Measurements from ENCODE around the gene PCBP3. TPM values are rescaled to one million over a fixed set of nuclear protein-coding genes. Genes with fewer than 3 reads are reported as not detected.

The PCBP3 gene
- total and polyA plus RNA-seq, 2 of the 8 experiments (the other 6 are each of a cell fraction or from before 2014, with no cell fraction given) = 3.5 to 6.3 TPM

DNA sequence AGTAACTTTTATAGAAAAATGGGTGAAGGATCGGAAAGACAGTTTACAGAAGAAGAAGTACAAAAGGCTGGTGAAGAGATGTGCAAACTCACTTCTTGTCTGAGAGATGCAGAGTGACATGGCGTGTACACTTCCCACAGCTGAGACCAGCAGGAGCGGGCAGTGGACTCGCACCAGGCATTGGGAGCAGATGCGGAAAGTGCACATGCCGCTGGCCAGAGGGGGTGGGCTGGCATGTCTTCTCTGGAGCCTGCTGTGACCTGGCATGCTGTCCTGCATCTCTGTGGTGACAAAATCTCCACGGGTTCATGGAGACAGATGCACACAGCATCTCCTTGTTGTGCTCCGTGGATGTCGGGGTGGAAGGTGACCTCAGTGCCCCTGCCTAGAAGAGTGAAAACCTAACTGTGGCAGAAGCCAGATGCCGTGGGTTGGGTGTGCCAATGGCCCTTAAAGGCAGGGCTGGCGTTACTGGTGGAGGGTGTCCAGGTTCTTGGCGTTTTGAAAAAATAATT, 209.4 kb downstream of the PCBP3 start (continued):
- TF ChIP-seq, protein P1, sequence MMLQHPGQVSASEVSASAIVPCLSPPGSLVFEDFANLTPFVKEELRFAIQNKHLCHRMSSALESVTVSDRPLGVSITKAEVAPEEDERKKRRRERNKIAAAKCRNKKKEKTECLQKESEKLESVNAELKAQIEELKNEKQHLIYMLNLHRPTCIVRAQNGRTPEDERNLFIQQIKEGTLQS (IDR thresholded peaks at IDR 0.05; ENCODE audit: insufficient read depth, low read depth, low read length) = no peak
- TF ChIP-seq POU5F1 (IDR thresholded peaks at IDR 0.05; ENCODE audit: low read depth, low read length) = no peak
- no peak for TF ChIP-seq POLR2A (IDR thresholded peaks at IDR 0.05; ENCODE audit: control extremely low read depth in 1 of 2, low read depth in 2 of 2, low read length in 2 of 2)
- TF ChIP-seq NANOG (IDR thresholded peaks at IDR 0.05; ENCODE audit: insufficient read depth, low read depth, low read length, poor library complexity, severe bottlenecking) = no peak
- no peak for TF ChIP-seq SAP30 (IDR thresholded peaks at IDR 0.05; ENCODE audit: insufficient read depth, insufficient replicate concordance, low read length)
